ENCODE data around the gene SULF2. TPM values are rescaled to one million over a fixed set of nuclear protein-coding genes. Genes with fewer than 3 reads are reported as not detected.

Gene SULF2
- total and polyA plus RNA-seq, 4 donors: 8.1 to 25.4 (median 12.0) TPM

DNA sequence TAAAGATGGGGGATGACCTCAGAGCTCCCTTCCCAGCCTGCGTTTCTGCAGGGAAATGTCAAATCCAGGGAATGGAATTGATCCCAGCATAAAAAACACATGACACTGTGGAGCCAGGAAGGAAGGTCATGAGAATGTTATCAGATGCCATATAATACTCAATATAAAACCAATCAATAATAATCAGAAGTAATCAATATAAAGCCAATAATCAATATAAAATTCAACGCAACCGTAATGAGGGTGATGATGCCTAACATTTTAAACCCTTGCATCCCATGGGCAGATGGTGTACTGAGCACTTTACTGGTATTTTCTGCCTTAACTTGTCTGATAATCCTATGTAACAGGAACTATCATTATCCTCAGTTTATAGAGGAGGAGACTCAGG is 30.1 kb upstream of the SULF2 start:
- Histone ChIP-seq H3K9ac (ENCODE audit: low read depth in 1 of 2, low read length in 2 of 2) (no peak overlapping the region), H3K4me1 (ENCODE audit: control insufficient read depth in 4 of 4, insufficient read depth in 4 of 4, low read length in 3 of 4) (no peaks in the 10 kb centered on the region), H3K9me3 (ENCODE audit: control insufficient read depth in 4 of 4, low read length in 3 of 4) (peaks cover 0 to 7% (median 4%) of the 10 kb centered on the region in 4 donors), H3K27ac (ENCODE audit: low read depth in 1 of 2, low read length in 2 of 2) (no peak overlapping the region), H3K36me3 (ENCODE audit: control insufficient read depth in 4 of 4, insufficient read depth in 3 of 4, low read depth in 1 of 4, low read length in 3 of 4) (no peaks in the 10 kb centered on the region), H3K27me3 (ENCODE audit: control insufficient read depth in 4 of 4, insufficient read depth in 4 of 4, low read length in 3 of 4) (peaks cover 0 to 8% (median 1%) of the 10 kb centered on the region in 4 donors), H3K4me3 (ENCODE audit: low read depth in 1 of 3, low read length in 3 of 3) (no peak overlapping the region)
- TF ChIP-seq RAD21 (IDR thresholded peaks at IDR 0.05) (no peak), TAF1 (conservative IDR thresholded peaks at IDR 0.05) (no peak), RXRA (IDR thresholded peaks at IDR 0.05) (no peak), NR2F2 (IDR thresholded peaks at IDR 0.05) (no peak), JUND (IDR thresholded peaks at IDR 0.05) (no peak), FOXA1 (IDR thresholded peaks at IDR 0.05) (no peak), SP1 (IDR thresholded peaks at IDR 0.05) (no peak), YY1 (IDR thresholded peaks at IDR 0.05) (no peak), HNF4A (conservative IDR thresholded peaks at IDR 0.05) (no peak), GABPA (IDR thresholded peaks at IDR 0.05 in 1 of 2, conservative IDR thresholded peaks at IDR 0.05 in 1 of 2) (no peak), FOXA2 (IDR thresholded peaks at IDR 0.05) (no peak)
- TF ChIP-seq, protein P1, sequence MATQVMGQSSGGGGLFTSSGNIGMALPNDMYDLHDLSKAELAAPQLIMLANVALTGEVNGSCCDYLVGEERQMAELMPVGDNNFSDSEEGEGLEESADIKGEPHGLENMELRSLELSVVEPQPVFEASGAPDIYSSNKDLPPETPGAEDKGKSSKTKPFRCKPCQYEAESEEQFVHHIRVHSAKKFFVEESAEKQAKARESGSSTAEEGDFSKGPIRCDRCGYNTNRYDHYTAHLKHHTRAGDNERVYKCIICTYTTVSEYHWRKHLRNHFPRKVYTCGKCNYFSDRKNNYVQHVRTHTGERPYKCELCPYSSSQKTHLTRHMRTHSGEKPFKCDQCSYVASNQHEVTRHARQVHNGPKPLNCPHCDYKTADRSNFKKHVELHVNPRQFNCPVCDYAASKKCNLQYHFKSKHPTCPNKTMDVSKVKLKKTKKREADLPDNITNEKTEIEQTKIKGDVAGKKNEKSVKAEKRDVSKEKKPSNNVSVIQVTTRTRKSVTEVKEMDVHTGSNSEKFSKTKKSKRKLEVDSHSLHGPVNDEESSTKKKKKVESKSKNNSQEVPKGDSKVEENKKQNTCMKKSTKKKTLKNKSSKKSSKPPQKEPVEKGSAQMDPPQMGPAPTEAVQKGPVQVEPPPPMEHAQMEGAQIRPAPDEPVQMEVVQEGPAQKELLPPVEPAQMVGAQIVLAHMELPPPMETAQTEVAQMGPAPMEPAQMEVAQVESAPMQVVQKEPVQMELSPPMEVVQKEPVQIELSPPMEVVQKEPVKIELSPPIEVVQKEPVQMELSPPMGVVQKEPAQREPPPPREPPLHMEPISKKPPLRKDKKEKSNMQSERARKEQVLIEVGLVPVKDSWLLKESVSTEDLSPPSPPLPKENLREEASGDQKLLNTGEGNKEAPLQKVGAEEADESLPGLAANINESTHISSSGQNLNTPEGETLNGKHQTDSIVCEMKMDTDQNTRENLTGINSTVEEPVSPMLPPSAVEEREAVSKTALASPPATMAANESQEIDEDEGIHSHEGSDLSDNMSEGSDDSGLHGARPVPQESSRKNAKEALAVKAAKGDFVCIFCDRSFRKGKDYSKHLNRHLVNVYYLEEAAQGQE (IDR thresholded peaks at IDR 0.05): no peak
- TF ChIP-seq, protein P2, sequence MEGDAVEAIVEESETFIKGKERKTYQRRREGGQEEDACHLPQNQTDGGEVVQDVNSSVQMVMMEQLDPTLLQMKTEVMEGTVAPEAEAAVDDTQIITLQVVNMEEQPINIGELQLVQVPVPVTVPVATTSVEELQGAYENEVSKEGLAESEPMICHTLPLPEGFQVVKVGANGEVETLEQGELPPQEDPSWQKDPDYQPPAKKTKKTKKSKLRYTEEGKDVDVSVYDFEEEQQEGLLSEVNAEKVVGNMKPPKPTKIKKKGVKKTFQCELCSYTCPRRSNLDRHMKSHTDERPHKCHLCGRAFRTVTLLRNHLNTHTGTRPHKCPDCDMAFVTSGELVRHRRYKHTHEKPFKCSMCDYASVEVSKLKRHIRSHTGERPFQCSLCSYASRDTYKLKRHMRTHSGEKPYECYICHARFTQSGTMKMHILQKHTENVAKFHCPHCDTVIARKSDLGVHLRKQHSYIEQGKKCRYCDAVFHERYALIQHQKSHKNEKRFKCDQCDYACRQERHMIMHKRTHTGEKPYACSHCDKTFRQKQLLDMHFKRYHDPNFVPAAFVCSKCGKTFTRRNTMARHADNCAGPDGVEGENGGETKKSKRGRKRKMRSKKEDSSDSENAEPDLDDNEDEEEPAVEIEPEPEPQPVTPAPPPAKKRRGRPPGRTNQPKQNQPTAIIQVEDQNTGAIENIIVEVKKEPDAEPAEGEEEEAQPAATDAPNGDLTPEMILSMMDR (IDR thresholded peaks at IDR 0.05; ENCODE audit: low read depth, low read length, missing input control): no peak
- TF ChIP-seq, protein P3, sequence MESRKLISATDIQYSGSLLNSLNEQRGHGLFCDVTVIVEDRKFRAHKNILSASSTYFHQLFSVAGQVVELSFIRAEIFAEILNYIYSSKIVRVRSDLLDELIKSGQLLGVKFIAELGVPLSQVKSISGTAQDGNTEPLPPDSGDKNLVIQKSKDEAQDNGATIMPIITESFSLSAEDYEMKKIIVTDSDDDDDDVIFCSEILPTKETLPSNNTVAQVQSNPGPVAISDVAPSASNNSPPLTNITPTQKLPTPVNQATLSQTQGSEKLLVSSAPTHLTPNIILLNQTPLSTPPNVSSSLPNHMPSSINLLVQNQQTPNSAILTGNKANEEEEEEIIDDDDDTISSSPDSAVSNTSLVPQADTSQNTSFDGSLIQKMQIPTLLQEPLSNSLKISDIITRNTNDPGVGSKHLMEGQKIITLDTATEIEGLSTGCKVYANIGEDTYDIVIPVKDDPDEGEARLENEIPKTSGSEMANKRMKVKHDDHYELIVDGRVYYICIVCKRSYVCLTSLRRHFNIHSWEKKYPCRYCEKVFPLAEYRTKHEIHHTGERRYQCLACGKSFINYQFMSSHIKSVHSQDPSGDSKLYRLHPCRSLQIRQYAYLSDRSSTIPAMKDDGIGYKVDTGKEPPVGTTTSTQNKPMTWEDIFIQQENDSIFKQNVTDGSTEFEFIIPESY (IDR thresholded peaks at IDR 0.05): no peak
- no peak for DNase-seq (ENCODE audit: low spot score)
- WGBS: 71% methylated on average over 3 of the region's 3 CpGs

DNA sequence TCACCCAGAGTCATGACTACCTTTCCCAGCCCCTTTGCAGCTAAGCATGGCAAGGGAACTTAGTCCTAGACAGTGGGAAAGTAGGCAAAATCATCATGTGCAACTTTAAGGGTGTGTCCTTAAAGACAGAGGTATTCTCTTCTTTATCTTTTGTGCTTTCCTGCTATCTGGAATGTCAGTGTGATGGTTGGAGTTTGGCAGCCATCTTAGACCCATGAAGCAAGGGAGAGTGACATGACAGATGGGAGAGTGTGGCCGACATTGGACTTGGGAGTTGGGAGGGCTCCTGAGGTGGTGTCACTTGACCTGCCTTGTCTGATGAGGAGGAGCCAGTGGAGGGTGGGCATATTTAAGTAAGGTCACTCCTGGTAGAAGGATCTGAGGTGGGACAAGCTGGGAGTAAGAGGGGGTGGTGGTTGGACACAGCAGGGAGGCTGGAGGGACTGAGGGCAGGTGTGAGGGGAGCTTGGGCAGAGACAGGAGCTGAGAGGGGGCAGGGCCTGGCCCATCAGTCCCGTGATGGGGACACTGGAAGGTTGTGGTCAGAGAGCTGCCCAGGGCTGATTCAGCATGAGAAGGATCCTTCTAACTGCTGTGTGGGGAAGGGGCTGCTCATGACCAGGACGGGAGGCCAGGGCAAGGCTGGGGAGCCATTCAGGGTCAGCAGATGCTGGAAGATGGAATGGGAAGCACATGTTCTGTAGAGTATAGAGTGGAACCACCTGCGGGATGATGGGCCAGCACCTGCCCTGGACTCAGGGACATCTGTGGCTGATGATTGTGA is 29.5 kb upstream of the SULF2 start:
- Histone ChIP-seq H3K27me3 (ENCODE audit: control insufficient read depth in 4 of 4, insufficient read depth in 4 of 4, low read length in 3 of 4) (peaks cover 0 to 8% (median 1%) of the 10 kb centered on the region in 4 donors), H3K4me3 (ENCODE audit: low read depth in 1 of 3, low read length in 3 of 3) (no peak overlapping the region)
- DNase-seq (ENCODE audit: low spot score): no peak
- no peak for TF ChIP-seq JUND (IDR thresholded peaks at IDR 0.05)
- no peak for TF ChIP-seq EGR1 (IDR thresholded peaks at IDR 0.05; ENCODE audit: low read depth in 2 of 2)
- TF ChIP-seq YY1 (IDR thresholded peaks at IDR 0.05): no peak
- no peak for TF ChIP-seq GABPA (IDR thresholded peaks at IDR 0.05 in 1 of 2, conservative IDR thresholded peaks at IDR 0.05 in 1 of 2)
- TF ChIP-seq, protein P4, sequence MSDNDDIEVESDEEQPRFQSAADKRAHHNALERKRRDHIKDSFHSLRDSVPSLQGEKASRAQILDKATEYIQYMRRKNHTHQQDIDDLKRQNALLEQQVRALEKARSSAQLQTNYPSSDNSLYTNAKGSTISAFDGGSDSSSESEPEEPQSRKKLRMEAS (IDR thresholded peaks at IDR 0.05): no peak
- TF ChIP-seq, protein P2 (IDR thresholded peaks at IDR 0.05; ENCODE audit: low read depth, low read length, missing input control): no peak
- no peak for TF ChIP-seq FOXA2 (IDR thresholded peaks at IDR 0.05)
- no peak for TF ChIP-seq HNF4G (IDR thresholded peaks at IDR 0.05)
- TF ChIP-seq, protein P5, sequence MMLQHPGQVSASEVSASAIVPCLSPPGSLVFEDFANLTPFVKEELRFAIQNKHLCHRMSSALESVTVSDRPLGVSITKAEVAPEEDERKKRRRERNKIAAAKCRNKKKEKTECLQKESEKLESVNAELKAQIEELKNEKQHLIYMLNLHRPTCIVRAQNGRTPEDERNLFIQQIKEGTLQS (IDR thresholded peaks at IDR 0.05): no peak
- TF ChIP-seq NR2F2 (IDR thresholded peaks at IDR 0.05): no peak
- no peak for TF ChIP-seq SP1 (IDR thresholded peaks at IDR 0.05)

More for the DNA sequence above, 29.5 kb upstream of the SULF2 start:
- Histone ChIP-seq H3K4me1 (ENCODE audit: control insufficient read depth in 4 of 4, insufficient read depth in 4 of 4, low read length in 3 of 4) (no peaks in the 10 kb centered on the region), H3K9ac (ENCODE audit: low read depth in 1 of 2, low read length in 2 of 2) (no peak overlapping the region), H3K36me3 (ENCODE audit: control insufficient read depth in 4 of 4, insufficient read depth in 3 of 4, low read depth in 1 of 4, low read length in 3 of 4) (no peaks in the 10 kb centered on the region), H3K9me3 (ENCODE audit: control insufficient read depth in 4 of 4, low read length in 3 of 4) (peaks cover 0 to 7% (median 4%) of the 10 kb centered on the region in 4 donors), H3K27ac (ENCODE audit: low read depth in 1 of 2, low read length in 2 of 2) (no peak overlapping the region)
- 80% methylated on average over 4 of the region's 4 CpGs for WGBS
